ENCODE data around the gene CDKN2D.
A peak's percentile ranks its signal among the peaks of the same experiment; 100 is the strongest.
"Not testable (repeated sequence)": the region's sequence is repeated elsewhere in the genome, so short reads cannot be mapped to it uniquely, and the experiment has no call there.

CDKN2D gene

DNA sequence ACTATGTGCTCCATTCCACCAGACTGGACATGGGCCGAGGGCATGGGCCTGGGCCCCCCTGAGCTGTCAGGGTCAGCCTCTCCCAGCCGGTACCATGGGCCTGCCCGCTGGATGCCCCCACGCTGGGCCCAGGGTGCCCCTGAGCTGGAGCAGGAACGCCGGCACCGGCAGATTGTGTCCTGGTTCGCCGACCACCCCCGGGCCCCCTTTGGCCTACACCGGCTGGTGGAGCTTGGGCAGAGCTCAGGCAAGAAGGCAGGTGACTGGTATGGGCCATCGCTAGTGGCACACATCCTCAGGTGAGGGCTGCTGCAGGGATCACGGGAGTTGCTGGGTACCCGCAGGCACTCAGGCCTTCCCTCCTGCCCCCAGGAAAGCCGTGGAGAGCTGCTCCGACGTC lies 22.0 kb downstream of the CDKN2D start:
- no peak for DNase-seq
- ChIA-PET POLR2A (no interaction called here), CTCF (interaction anchor here (1.5 to 2.0 kb wide), 2 partner anchors 9 to 12 kb away, joined by 3 to 6 read pairs; no protein-coding TSS in a partner anchor)
- WGBS (ENCODE audit: insufficient coverage) = 97% methylated on average over 17 of the region's 17 CpGs
- H3K27me3 ChIP-seq (replicated peaks in 2 of 5; ENCODE audit: control insufficient read depth in 4 of 5, insufficient read depth in 5 of 5, low read length in 4 of 5) = no peaks in the 10 kb centered on the region
- peaks cover 8 to 40% (median 26%) of the 10 kb centered on the region in 4 experiments for H3K36me3 ChIP-seq (ENCODE audit: control insufficient read depth in 4 of 4, insufficient read depth in 4 of 4, low read length in 3 of 4)
- no peaks in the 10 kb centered on the region for H3K9me3 ChIP-seq (ENCODE audit: control extremely low read depth in 1 of 5, control insufficient read depth in 4 of 5, insufficient read depth in 2 of 5, low read depth in 1 of 5, low read length in 4 of 5)
- H3K27ac ChIP-seq (ENCODE audit: insufficient read depth in 1 of 2, low read depth in 1 of 2, low read length in 2 of 2, poor library complexity in 1 of 2, severe bottlenecking in 2 of 2) = no peak overlapping the region
- no peak overlapping the region for H3K4me3 ChIP-seq (ENCODE audit: control insufficient read depth in 1 of 7, extremely low read depth in 1 of 7, insufficient read depth in 4 of 7, low read depth in 2 of 7, low read length in 6 of 7)
- H3K4me1 ChIP-seq (ENCODE audit: control extremely low read depth in 1 of 4, control insufficient read depth in 4 of 4, insufficient read depth in 4 of 4, low read length in 3 of 4) = peaks cover 0 to 34% (median 31%) of the 10 kb centered on the region in 4 experiments

GRCh38 chr19:10544753-10545251 lies 24.0 kb downstream of the CDKN2D start:
- ChIA-PET POLR2A (interaction anchor here (2.8 kb wide), 1 partner anchor 9 kb away, joined by 18 read pairs; no protein-coding TSS in a partner anchor), CTCF (interaction anchor here (1.1 kb wide), 1 partner anchor 100 kb away, joined by 3 read pairs; no protein-coding TSS in a partner anchor)
- Histone ChIP-seq H3K27ac (ENCODE audit: insufficient read depth in 1 of 2, low read depth in 1 of 2, low read length in 2 of 2, poor library complexity in 1 of 2, severe bottlenecking in 2 of 2) (peak overlapping the region in 1 of 2 experiments; percentile 84), H3K9me3 (ENCODE audit: control extremely low read depth in 1 of 5, control insufficient read depth in 4 of 5, insufficient read depth in 2 of 5, low read depth in 1 of 5, low read length in 4 of 5) (no peaks in the 10 kb centered on the region), H3K4me3 (ENCODE audit: control insufficient read depth in 1 of 7, extremely low read depth in 1 of 7, insufficient read depth in 4 of 7, low read depth in 2 of 7, low read length in 6 of 7) (peak overlapping the region in 6 of 7 experiments; percentile 76 to 95 (median 88)), H3K4me1 (ENCODE audit: control extremely low read depth in 1 of 4, control insufficient read depth in 4 of 4, insufficient read depth in 4 of 4, low read length in 3 of 4) (peaks cover 0 to 26% (median 22%) of the 10 kb centered on the region in 4 experiments), H3K27me3 (replicated peaks in 2 of 5; ENCODE audit: control insufficient read depth in 4 of 5, insufficient read depth in 5 of 5, low read length in 4 of 5) (no peaks in the 10 kb centered on the region), H3K36me3 (ENCODE audit: control insufficient read depth in 4 of 4, insufficient read depth in 4 of 4, low read length in 3 of 4) (peaks cover 5 to 29% (median 21%) of the 10 kb centered on the region in 4 experiments)
- WGBS (ENCODE audit: insufficient coverage) = 58% methylated on average over 18 of the region's 23 CpGs
- DNase-seq = peak in 2 of 3 donors; percentile 52 to 60

DNA sequence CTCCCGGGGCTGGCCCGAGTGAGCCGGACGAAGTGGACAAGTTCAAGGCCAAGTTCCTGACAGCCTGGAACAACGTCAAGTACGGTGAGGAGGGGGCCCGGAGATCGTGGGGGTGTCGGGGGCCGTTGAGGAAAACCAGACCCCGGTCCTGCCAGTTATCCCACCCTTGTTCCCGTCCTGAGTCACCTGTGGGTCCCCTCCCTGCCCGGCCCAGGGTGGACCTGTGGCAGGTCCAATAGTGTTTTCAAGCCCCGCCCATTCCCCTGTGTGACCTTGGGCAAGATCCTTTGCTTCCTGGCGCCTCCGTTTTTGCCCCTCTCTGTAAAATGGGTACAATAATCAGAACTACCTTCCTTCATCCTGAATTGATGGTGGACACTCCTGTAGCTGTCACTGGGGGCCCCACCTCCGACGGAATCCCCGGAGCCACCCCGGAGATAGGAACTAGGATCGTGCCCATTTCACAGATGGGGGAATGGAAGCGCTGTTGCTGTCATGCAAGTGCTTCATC lies 24.5 kb downstream of the CDKN2D start:
- WGBS (ENCODE audit: insufficient coverage) = 25% methylated on average over 22 of the region's 22 CpGs
- H3K4me1 ChIP-seq (ENCODE audit: control extremely low read depth in 1 of 4, control insufficient read depth in 4 of 4, insufficient read depth in 4 of 4, low read length in 3 of 4) = peaks cover 0 to 28% (median 23%) of the 10 kb centered on the region in 4 experiments
- CTCF ChIA-PET = interaction anchor here (1.1 kb wide), 1 partner anchor 100 kb away, joined by 3 read pairs; no protein-coding TSS in a partner anchor

DNA sequence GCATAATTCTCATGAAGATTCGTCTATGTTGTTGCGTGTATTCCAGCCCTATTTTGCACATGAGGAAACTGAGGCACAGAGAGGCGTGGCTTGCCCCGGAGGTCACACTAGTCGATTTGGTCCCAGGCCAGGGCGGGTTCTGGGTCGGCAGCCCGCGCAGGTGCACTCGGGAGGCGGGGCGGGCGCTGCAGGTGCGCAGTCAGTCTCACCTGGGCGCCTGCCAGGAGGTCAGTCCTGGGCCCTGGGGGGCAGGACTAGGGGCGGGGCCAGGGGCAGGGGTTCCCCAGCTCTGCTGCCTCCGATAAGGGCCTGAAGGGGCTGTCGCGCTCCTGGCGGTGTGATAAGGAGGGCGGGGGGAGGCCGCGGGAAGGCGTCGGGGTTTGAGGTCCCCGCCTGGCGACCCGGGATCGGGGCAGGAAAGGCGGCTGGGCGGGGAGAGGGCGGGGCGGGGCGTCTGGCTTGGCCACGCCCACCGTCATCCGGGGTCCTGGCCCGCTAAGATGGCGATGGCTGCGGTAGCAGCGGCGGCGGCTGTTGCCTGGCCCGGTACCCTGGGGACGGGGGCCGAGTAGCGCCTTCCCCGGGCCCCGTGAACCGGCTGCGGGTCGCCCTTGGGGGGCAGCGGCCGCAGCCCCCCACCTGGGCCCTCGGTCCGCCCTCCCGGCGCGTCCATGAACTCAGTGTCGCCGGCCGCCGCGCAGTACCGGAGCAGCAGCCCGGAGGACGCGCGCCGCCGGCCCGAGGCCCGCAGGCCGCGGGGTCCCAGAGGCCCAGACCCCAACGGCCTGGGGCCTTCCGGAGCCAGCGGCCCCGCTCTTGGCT lies 25.1 kb downstream of the CDKN2D start, which contains the start of gene ATG4D:
TSS of gene ATG4D (plus strand) at position 485 of the 822 bp plus-strand sequence. CDS start at position 672, 187 bp downstream.
- under 1% methylated on average over 65 of the region's 79 CpGs for WGBS (ENCODE audit: insufficient coverage)
- Histone ChIP-seq H3K27me3 (replicated peaks in 2 of 5; ENCODE audit: control insufficient read depth in 4 of 5, insufficient read depth in 5 of 5, low read length in 4 of 5) (no peaks in the 10 kb centered on the region), H3K4me3 (ENCODE audit: control insufficient read depth in 1 of 7, extremely low read depth in 1 of 7, insufficient read depth in 4 of 7, low read depth in 2 of 7, low read length in 6 of 7) (peak within 1 kb of the TSS; percentile 76 to 95 (median 88)), H3K4me1 (ENCODE audit: control extremely low read depth in 1 of 4, control insufficient read depth in 4 of 4, insufficient read depth in 4 of 4, low read length in 3 of 4) (peaks cover 0 to 32% (median 28%) of the 10 kb centered on the region in 4 experiments), H3K36me3 (ENCODE audit: control insufficient read depth in 4 of 4, insufficient read depth in 4 of 4, low read length in 3 of 4) (peaks cover 4 to 19% (median 14%) of the 10 kb centered on the region in 4 experiments), H3K9me3 (ENCODE audit: control extremely low read depth in 1 of 5, control insufficient read depth in 4 of 5, insufficient read depth in 2 of 5, low read depth in 1 of 5, low read length in 4 of 5) (no peaks in the 10 kb centered on the region), H3K27ac (ENCODE audit: insufficient read depth in 1 of 2, low read depth in 1 of 2, low read length in 2 of 2, poor library complexity in 1 of 2, severe bottlenecking in 2 of 2) (peak within 1 kb of the TSS; percentile 61 to 84)
- ChIA-PET CTCF (interaction anchor here (0.6 to 4.1 kb wide), 11 partner anchors 9 to 152 kb away, joined by 3 to 35 read pairs (median 5); partner anchors contain the start of gene CDKN2D), POLR2A (interaction anchor here (1.0 to 2.8 kb wide), 3 partner anchors 10 to 24 kb away, joined by 5 to 18 read pairs (median 10); partner anchors contain the start of genes CDKN2D and KRI1)
- peak; percentile 91 to 96 (median 92) for DNase-seq

More for the DNA sequence above, 24.5 kb downstream of the CDKN2D start:
- Histone ChIP-seq H3K27ac (ENCODE audit: insufficient read depth in 1 of 2, low read depth in 1 of 2, low read length in 2 of 2, poor library complexity in 1 of 2, severe bottlenecking in 2 of 2) (peak overlapping the region; percentile 61 to 84), H3K9me3 (ENCODE audit: control extremely low read depth in 1 of 5, control insufficient read depth in 4 of 5, insufficient read depth in 2 of 5, low read depth in 1 of 5, low read length in 4 of 5) (no peaks in the 10 kb centered on the region), H3K27me3 (replicated peaks in 2 of 5; ENCODE audit: control insufficient read depth in 4 of 5, insufficient read depth in 5 of 5, low read length in 4 of 5) (no peaks in the 10 kb centered on the region), H3K4me3 (ENCODE audit: control insufficient read depth in 1 of 7, extremely low read depth in 1 of 7, insufficient read depth in 4 of 7, low read depth in 2 of 7, low read length in 6 of 7) (peak overlapping the region; percentile 76 to 95 (median 88)), H3K36me3 (ENCODE audit: control insufficient read depth in 4 of 4, insufficient read depth in 4 of 4, low read length in 3 of 4) (peaks cover 5 to 25% (median 19%) of the 10 kb centered on the region in 4 experiments)
- DNase-seq = peak in 1 of 3 donors; percentile 36
- POLR2A ChIA-PET = interaction anchor here (2.8 kb wide), 1 partner anchor 9 kb away, joined by 18 read pairs; no protein-coding TSS in a partner anchor

GRCh38 chr19:10543059-10543419 lies 25.7 kb downstream of the CDKN2D start:
- CTCF ChIA-PET = interaction anchor here (0.6 to 4.1 kb wide), 13 partner anchors 8 to 153 kb away, joined by 3 to 35 read pairs (median 5); partner anchors contain the start of gene CDKN2D
- H3K9me3 ChIP-seq (ENCODE audit: control extremely low read depth in 1 of 5, control insufficient read depth in 4 of 5, insufficient read depth in 2 of 5, low read depth in 1 of 5, low read length in 4 of 5) = no peaks in the 10 kb centered on the region
- H3K4me3 ChIP-seq (ENCODE audit: control insufficient read depth in 1 of 7, extremely low read depth in 1 of 7, insufficient read depth in 4 of 7, low read depth in 2 of 7, low read length in 6 of 7) = peak overlapping the region in 6 of 7 experiments; percentile 48 to 95 (median 86)
- H3K36me3 ChIP-seq (ENCODE audit: control insufficient read depth in 4 of 4, insufficient read depth in 4 of 4, low read length in 3 of 4) = peaks cover 2 to 15% (median 9%) of the 10 kb centered on the region in 4 experiments
- peaks cover 0 to 32% (median 29%) of the 10 kb centered on the region in 4 experiments for H3K4me1 ChIP-seq (ENCODE audit: control extremely low read depth in 1 of 4, control insufficient read depth in 4 of 4, insufficient read depth in 4 of 4, low read length in 3 of 4)
- POLR2A ChIA-PET = interaction anchor here (1.0 to 2.8 kb wide), 3 partner anchors 11 to 25 kb away, joined by 5 to 18 read pairs (median 10); partner anchors contain the start of genes CDKN2D and KRI1
- peak in 2 of 3 donors; percentile 31 to 42 for DNase-seq
- peaks cover 0 to 2% (median 0%) of the 10 kb centered on the region in 5 experiments for H3K27me3 ChIP-seq (replicated peaks in 2 of 5; ENCODE audit: control insufficient read depth in 4 of 5, insufficient read depth in 5 of 5, low read length in 4 of 5)
- WGBS (ENCODE audit: insufficient coverage) = 59% methylated on average over 5 of the region's 8 CpGs
- H3K27ac ChIP-seq (ENCODE audit: insufficient read depth in 1 of 2, low read depth in 1 of 2, low read length in 2 of 2, poor library complexity in 1 of 2, severe bottlenecking in 2 of 2) = no peak overlapping the region

DNA sequence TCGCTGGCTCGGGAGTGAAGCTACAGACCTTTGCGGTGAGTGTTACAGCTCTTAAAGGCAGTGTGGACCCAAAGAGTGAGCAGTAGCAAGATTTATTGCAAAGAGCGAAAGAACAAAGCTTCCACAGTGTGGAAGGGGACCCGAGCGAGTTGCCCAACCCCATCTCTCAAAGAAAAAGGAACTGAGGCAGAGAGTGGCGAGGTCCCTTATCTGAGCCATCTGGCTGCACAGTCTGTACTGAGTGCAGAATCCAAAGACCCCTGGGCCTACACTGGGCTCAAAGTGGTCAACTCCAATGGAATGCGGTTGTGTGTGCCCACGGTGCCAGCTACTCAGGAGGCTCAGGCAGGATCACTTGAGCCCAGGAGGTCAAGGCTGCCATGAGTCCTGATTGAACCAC lies 29.8 kb downstream of the CDKN2D start:
- H3K27me3 ChIP-seq (replicated peaks in 2 of 5; ENCODE audit: control insufficient read depth in 4 of 5, insufficient read depth in 5 of 5, low read length in 4 of 5); H3K27ac ChIP-seq (ENCODE audit: insufficient read depth in 1 of 2, low read depth in 1 of 2, low read length in 2 of 2, poor library complexity in 1 of 2, severe bottlenecking in 2 of 2); POLR2A ChIA-PET; H3K36me3 ChIP-seq (ENCODE audit: control insufficient read depth in 4 of 4, insufficient read depth in 4 of 4, low read length in 3 of 4); H3K9me3 ChIP-seq (ENCODE audit: control extremely low read depth in 1 of 5, control insufficient read depth in 4 of 5, insufficient read depth in 2 of 5, low read depth in 1 of 5, low read length in 4 of 5): not testable (repeated sequence)
- CTCF ChIA-PET = interaction anchor here (1.1 kb wide), 3 partner anchors 32 to 162 kb away, joined by 3 read pairs; partner anchors contain the start of gene QTRT1
- peak in 2 of 3 donors; percentile 51 to 54 for DNase-seq
- WGBS (ENCODE audit: insufficient coverage) = 11% methylated on average over 6 of the region's 9 CpGs
- Histone ChIP-seq H3K4me3 (ENCODE audit: control insufficient read depth in 1 of 7, extremely low read depth in 1 of 7, insufficient read depth in 4 of 7, low read depth in 2 of 7, low read length in 6 of 7) (peak overlapping the region in 5 of 7 experiments; percentile 1 to 55 (median 26)), H3K4me1 (ENCODE audit: control extremely low read depth in 1 of 4, control insufficient read depth in 4 of 4, insufficient read depth in 4 of 4, low read length in 3 of 4) (peaks cover 0 to 22% (median 18%) of the 10 kb centered on the region in 4 experiments)
